H1 (cell line): ENCODE data around the gene HBD.

Experiments
- CBX5 ChIP-seq: fragments of 300-800, 300-1000 bp; sonication (generic); IDR thresholded peaks from 2 replicates; pipeline ENCODE4 v1.7.1; 2016; ENCODE audit warnings: antibody characterized with exemption, low read length, low read depth
- GABPA ChIP-seq: IDR thresholded peaks from 2 replicates; pipeline ENCODE4 v1.6.1; 2011; ENCODE audit warnings: mild to moderate bottlenecking, low read length, moderate library complexity, borderline replicate concordance; ENCODE audit not compliant: insufficient read depth
- MAFK ChIP-seq: IDR thresholded peaks from 2 replicates; pipeline ENCODE4 v1.6.1; 2012; ENCODE audit warnings: low read depth, mild to moderate bottlenecking, improper control_type of control experiment, low read length
- POLR2AphosphoS5 ChIP-seq: IDR thresholded peaks from 2 replicates; pipeline ENCODE4 v1.6.1; 2011; ENCODE audit warnings: low read depth, low read length
- TCF12 ChIP-seq: IDR thresholded peaks from 2 replicates; pipeline ENCODE4 v1.6.1; 2011; ENCODE audit warnings: low read depth, mild to moderate bottlenecking, low read length

DNA sequence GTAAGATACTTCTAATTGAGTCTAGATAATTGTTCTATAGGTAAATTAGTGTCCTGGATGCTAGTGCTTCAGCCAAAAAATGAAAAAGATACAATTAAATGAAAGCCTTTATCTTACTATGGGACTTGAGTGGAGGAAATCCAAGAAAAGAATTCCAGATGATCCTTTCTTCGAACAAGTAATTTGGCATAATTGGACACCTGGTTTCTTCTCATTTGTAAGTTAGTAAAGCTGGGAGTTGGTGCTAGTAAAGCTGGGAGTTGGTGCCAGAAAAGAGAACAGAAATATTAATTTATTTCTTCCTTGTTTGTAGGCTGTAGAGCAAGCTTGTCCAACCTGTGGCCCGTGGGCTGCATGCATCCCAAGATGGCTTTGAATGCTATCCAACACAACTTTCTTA is 46.1 kb downstream of the HBD start:
- TF ChIP-seq TCF12 (no peak), CBX5 (no peak), GABPA (no peak), POLR2AphosphoS5 (no peak), MAFK (no peak)
